Thoracic aorta (tissue), 2 donors: ENCODE results near the gene DCAF15. TPM values are rescaled to one million over a fixed set of nuclear protein-coding genes. Genes with fewer than 3 reads are reported as not detected.
A peak's percentile ranks its signal among the peaks of the same experiment; 100 is the strongest.

Experiments used
- ATAC-seq: fragments of 150-250 bp; one replicate; pipeline ENCODE4 v1.8.0; 2017; ENCODE audit warnings: low read depth; ENCODE audit not compliant: insufficient number of reproducible peaks, low FRiP score
- DNase-seq: peaks from one replicate; pipeline ENCODE4 v3.0.0-alpha.2; 2020; ENCODE audit warnings: low spot score
- H3K27ac ChIP-seq, 2 donors: fragments of 200-600 bp; sonication (generic); 1 replicate in 1 of 2; 2 replicates in 1 of 2; pipeline ENCODE4 v1.5.1; 2016; ENCODE audit warnings: mild to moderate bottlenecking in 2 of 2, moderate library complexity in 2 of 2
- H3K27me3 ChIP-seq: fragments of 200-600 bp; sonication (generic); replicated peaks from 2 replicates; pipeline ENCODE4 v1.6.0; 2016; ENCODE audit warnings: mild to moderate bottlenecking; ENCODE audit not compliant: insufficient read depth
- H3K36me3 ChIP-seq: fragments of 200-600 bp; sonication (generic); one replicate; pipeline ENCODE4 v1.5.1; 2016
- H3K4me1 ChIP-seq, 2 donors: fragments of 200-600 bp; sonication (generic); 1 replicate in 1 of 2; 2 replicates in 1 of 2; pipeline versions ENCODE4 v1.5.1 to v1.6.0; 2016; ENCODE audit warnings: low read depth in 2 of 2, mild to moderate bottlenecking in 1 of 2; ENCODE audit not compliant: control insufficient read depth in 1 of 2
- H3K4me3 ChIP-seq: fragments of 200-600 bp; sonication (generic); 2 replicates; pipeline ENCODE4 v1.5.1; 2016; ENCODE audit warnings: mild to moderate bottlenecking
- H3K9me3 ChIP-seq: fragments of 200-600 bp; sonication (generic); 2 replicates; pipeline ENCODE4 v1.5.1; 2016
- CTCF ChIP-seq: fragments of 200-600 bp; sonication (generic); IDR thresholded peaks from one replicate; pipeline ENCODE4 v1.5.1; 2019; ENCODE audit warnings: antibody characterized with exemption
- total RNA-seq, 2 donors: library from RNA; depleted of rRNA; stranded (reverse); fragments of >200 nt; gene quantifications; one replicate each; pipeline versions ENCODE4 v1.1.0 to v1.2.3, GENCODE V29; 2016

DCAF15 gene
- total RNA-seq, 2 donors from 2014 or later, result 12.6 to 31.4 TPM

- H3K4me1 ChIP-seq, result no peaks in the 10 kb centered on the region
- no peaks in the 10 kb centered on the region for H3K27me3 ChIP-seq
- DNase-seq (no peak), ATAC-seq (no peak)
- no peaks in the 10 kb centered on the region for H3K9me3 ChIP-seq
- TF ChIP-seq CTCF, result no peak
- no peak overlapping the region for H3K27ac ChIP-seq
- H3K4me3 ChIP-seq, result no peak overlapping the region
- peaks cover 38% of the 10 kb centered on the region for H3K36me3 ChIP-seq
Measured at GRCh38 chr19:13959962-13960862, 7.9 kb downstream of the DCAF15 start.

GRCh38 chr19:13960863-13961784, 8.8 kb downstream of the DCAF15 start:
- TF ChIP-seq CTCF, result no peak
- H3K27me3 ChIP-seq, result no peaks in the 10 kb centered on the region
- DNase-seq, result no peak
- H3K4me3 ChIP-seq, result no peak overlapping the region
- H3K27ac ChIP-seq, result no peak overlapping the region
- no peaks in the 10 kb centered on the region for H3K9me3 ChIP-seq
- H3K36me3 ChIP-seq, result peaks cover 39% of the 10 kb centered on the region
- no peak for ATAC-seq
- H3K4me1 ChIP-seq, result no peaks in the 10 kb centered on the region

GRCh38 chr19:13961826-13962698, 9.8 kb downstream of the DCAF15 start:
- peak overlapping the region; percentile 38 for H3K4me3 ChIP-seq
- no peak for DNase-seq
- no peaks in the 10 kb centered on the region for H3K9me3 ChIP-seq
- no peak for TF ChIP-seq CTCF
- no peak for ATAC-seq
- no peaks in the 10 kb centered on the region for H3K4me1 ChIP-seq
- H3K36me3 ChIP-seq, result peaks cover 41% of the 10 kb centered on the region
- no peaks in the 10 kb centered on the region for H3K27me3 ChIP-seq
- H3K27ac ChIP-seq, result no peak overlapping the region

- no peaks in the 10 kb centered on the region for H3K9me3 ChIP-seq
- H3K4me1 ChIP-seq, result no peaks in the 10 kb centered on the region
- no peak for TF ChIP-seq CTCF
- peak overlapping the region; percentile 38 for H3K4me3 ChIP-seq
- H3K36me3 ChIP-seq, result peaks cover 47% of the 10 kb centered on the region
- ATAC-seq (no peak), DNase-seq (no peak)
- no peak overlapping the region for H3K27ac ChIP-seq
- no peaks in the 10 kb centered on the region for H3K27me3 ChIP-seq
Measured at GRCh38 chr19:13962699-13963602, 10.6 kb downstream of the DCAF15 start.
